ENCODE measurements around the gene RAET1E. TPM values are rescaled to one million over a fixed set of nuclear protein-coding genes. Genes with fewer than 3 reads are reported as not detected.

RAET1E gene
- total and polyA plus RNA-seq, 2 donors (not counting 1 experiment from before 2014, with no cell fraction given), result not detected

DNA sequence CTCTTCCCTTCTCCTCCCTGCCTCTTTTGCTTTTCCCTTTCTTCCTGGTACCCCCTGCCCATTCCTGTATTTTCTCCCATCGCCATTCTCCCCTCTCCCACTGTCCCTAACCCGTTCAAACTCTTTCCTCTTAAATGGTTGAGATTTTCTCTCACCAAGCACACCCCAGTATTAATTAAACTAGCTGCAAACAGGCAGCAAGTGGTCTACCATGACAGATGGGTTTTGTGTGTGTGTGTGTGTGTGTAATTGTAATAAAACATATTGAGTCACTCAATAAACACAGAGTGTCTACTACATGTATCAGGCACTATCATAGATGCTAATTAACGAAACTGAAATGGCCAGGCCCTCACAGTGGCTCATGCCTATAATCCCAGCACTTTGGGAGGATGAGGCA, 6.7 kb downstream of the RAET1E start:
- no peak overlapping the region for H3K9ac ChIP-seq (ENCODE audit: low read length)
- Mint-ChIP-seq H3K9me3 (ENCODE audit: insufficient read depth) (no peaks in the 10 kb centered on the region), H3K27me3 (peaks cover 59% of the 10 kb centered on the region), H3K4me1 (no peaks in the 10 kb centered on the region), H3K4me3 (no peak overlapping the region), H3K27ac (no peak overlapping the region)
- H3K9me3 ChIP-seq (ENCODE audit: control extremely low read depth in 1 of 3, control insufficient read depth in 2 of 3, insufficient read depth in 1 of 3, low read length in 2 of 3), result no peaks in the 10 kb centered on the region
- no peaks in the 10 kb centered on the region for H3K4me1 ChIP-seq (ENCODE audit: control insufficient read depth in 2 of 2, insufficient read depth in 2 of 2, low read length in 2 of 2)
- ATAC-seq (ENCODE audit: low read depth) (no peak), DNase-seq (no peak)
- H4K20me1 ChIP-seq (ENCODE audit: control insufficient read depth, insufficient read depth, low read length, poor library complexity, severe bottlenecking), result no peaks in the 10 kb centered on the region
- H3K27me3 ChIP-seq (replicated peaks in 1 of 4; ENCODE audit: control extremely low read depth in 1 of 4, control insufficient read depth in 3 of 4, insufficient read depth in 4 of 4, low read length in 3 of 4), result peaks cover 0 to 4% (median 0%) of the 10 kb centered on the region in 4 experiments
- no peak overlapping the region for H2AFZ ChIP-seq (ENCODE audit: insufficient read depth, low read depth, low read length, poor library complexity, severe bottlenecking)
- CTCF ChIA-PET, result no interaction called here
- WGBS (ENCODE audit: insufficient coverage), result 100% methylated on average over 1 of the region's 3 CpGs
- H3K4me2 ChIP-seq (replicated peaks; ENCODE audit: low read depth, low read length, poor library complexity, severe bottlenecking), result no peak overlapping the region
- H3K79me2 ChIP-seq (ENCODE audit: control insufficient read depth, insufficient read depth, low read length), result no peaks in the 10 kb centered on the region
- POLR2A ChIA-PET, result no interaction called here
- no peaks in the 10 kb centered on the region for H3K36me3 ChIP-seq (replicated peaks in 1 of 2; ENCODE audit: control extremely low read depth in 1 of 2, control insufficient read depth in 1 of 2, extremely low read depth in 1 of 2, insufficient read depth in 2 of 2, low read length in 1 of 2)
- intact Hi-C loops (cut with micrococcal nuclease), result no loop called here
- TF ChIP-seq, protein P1, sequence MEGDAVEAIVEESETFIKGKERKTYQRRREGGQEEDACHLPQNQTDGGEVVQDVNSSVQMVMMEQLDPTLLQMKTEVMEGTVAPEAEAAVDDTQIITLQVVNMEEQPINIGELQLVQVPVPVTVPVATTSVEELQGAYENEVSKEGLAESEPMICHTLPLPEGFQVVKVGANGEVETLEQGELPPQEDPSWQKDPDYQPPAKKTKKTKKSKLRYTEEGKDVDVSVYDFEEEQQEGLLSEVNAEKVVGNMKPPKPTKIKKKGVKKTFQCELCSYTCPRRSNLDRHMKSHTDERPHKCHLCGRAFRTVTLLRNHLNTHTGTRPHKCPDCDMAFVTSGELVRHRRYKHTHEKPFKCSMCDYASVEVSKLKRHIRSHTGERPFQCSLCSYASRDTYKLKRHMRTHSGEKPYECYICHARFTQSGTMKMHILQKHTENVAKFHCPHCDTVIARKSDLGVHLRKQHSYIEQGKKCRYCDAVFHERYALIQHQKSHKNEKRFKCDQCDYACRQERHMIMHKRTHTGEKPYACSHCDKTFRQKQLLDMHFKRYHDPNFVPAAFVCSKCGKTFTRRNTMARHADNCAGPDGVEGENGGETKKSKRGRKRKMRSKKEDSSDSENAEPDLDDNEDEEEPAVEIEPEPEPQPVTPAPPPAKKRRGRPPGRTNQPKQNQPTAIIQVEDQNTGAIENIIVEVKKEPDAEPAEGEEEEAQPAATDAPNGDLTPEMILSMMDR (IDR thresholded peaks at IDR 0.05), result no peak
- TF ChIP-seq EZH2 (IDR thresholded peaks at IDR 0.05; ENCODE audit: borderline replicate concordance, insufficient read depth, low read depth, low read length, poor library complexity, severe bottlenecking), result no peak
- no peak overlapping the region for H3K27ac ChIP-seq (ENCODE audit: low read length in 2 of 2)
- H3K4me3 ChIP-seq (ENCODE audit: control extremely low read depth in 1 of 5, extremely low read depth in 1 of 5, insufficient read depth in 1 of 5, low read depth in 2 of 5, low read length in 4 of 5), result no peak overlapping the region

DNA sequence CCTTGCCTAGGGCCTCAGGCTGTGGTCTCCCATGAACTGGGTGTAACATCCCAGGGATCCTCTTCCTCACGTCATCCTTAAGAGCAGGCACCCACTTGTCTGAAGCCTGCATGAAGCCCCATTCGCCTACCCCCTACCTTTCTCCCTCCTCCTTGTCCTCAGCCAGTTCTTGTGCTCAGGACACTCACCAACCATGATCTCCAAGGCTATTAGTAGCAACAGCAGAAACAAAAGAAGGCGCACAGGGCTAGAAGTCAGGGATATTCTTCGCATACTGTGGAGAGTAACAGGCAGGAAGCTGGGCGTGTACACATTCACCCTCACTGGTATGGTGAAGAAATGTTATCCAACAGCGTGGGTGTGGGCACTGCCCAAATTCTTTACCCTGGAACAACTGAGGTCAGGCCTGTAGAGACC, 7.3 kb downstream of the RAET1E start:
- Mint-ChIP-seq H3K27ac (no peak overlapping the region), H3K4me3 (no peak overlapping the region), H3K4me1 (no peaks in the 10 kb centered on the region), H3K27me3 (peaks cover 57% of the 10 kb centered on the region), H3K9me3 (ENCODE audit: insufficient read depth) (no peaks in the 10 kb centered on the region)
- Histone ChIP-seq H4K20me1 (ENCODE audit: control insufficient read depth, insufficient read depth, low read length, poor library complexity, severe bottlenecking) (no peaks in the 10 kb centered on the region), H3K9me3 (ENCODE audit: control extremely low read depth in 1 of 3, control insufficient read depth in 2 of 3, insufficient read depth in 1 of 3, low read length in 2 of 3) (no peaks in the 10 kb centered on the region), H2AFZ (ENCODE audit: insufficient read depth, low read depth, low read length, poor library complexity, severe bottlenecking) (no peak overlapping the region), H3K4me2 (replicated peaks; ENCODE audit: low read depth, low read length, poor library complexity, severe bottlenecking) (no peak overlapping the region), H3K4me3 (ENCODE audit: control extremely low read depth in 1 of 5, extremely low read depth in 1 of 5, insufficient read depth in 1 of 5, low read depth in 2 of 5, low read length in 4 of 5) (no peak overlapping the region), H3K9ac (ENCODE audit: low read length) (no peak overlapping the region), H3K4me1 (ENCODE audit: control insufficient read depth in 2 of 2, insufficient read depth in 2 of 2, low read length in 2 of 2) (no peaks in the 10 kb centered on the region), H3K27ac (ENCODE audit: low read length in 2 of 2) (no peak overlapping the region), H3K27me3 (replicated peaks in 1 of 4; ENCODE audit: control extremely low read depth in 1 of 4, control insufficient read depth in 3 of 4, insufficient read depth in 4 of 4, low read length in 3 of 4) (peaks cover 0 to 4% (median 0%) of the 10 kb centered on the region in 4 experiments), H3K79me2 (ENCODE audit: control insufficient read depth, insufficient read depth, low read length) (no peaks in the 10 kb centered on the region), H3K36me3 (replicated peaks in 1 of 2; ENCODE audit: control extremely low read depth in 1 of 2, control insufficient read depth in 1 of 2, extremely low read depth in 1 of 2, insufficient read depth in 2 of 2, low read length in 1 of 2) (no peaks in the 10 kb centered on the region)
- ChIA-PET POLR2A (no interaction called here), CTCF (no interaction called here)
- intact Hi-C loops (cut with micrococcal nuclease), result no loop called here
- WGBS (ENCODE audit: insufficient coverage), result 91% methylated on average over 4 of the region's 6 CpGs
- TF ChIP-seq EZH2 (IDR thresholded peaks at IDR 0.05; ENCODE audit: borderline replicate concordance, insufficient read depth, low read depth, low read length, poor library complexity, severe bottlenecking), result no peak
- TF ChIP-seq, protein P1 (IDR thresholded peaks at IDR 0.05), result no peak
- no peak for DNase-seq
- no peak for ATAC-seq (ENCODE audit: low read depth)

All from B cell (primary cell).